NCI-H2171 treated with DMSO at 0.1 percent for 48 hours (cell line): ENCODE data around the gene CRACR2B.

Source experiments
- DNase-seq: peaks from one replicate; lab custom pipeline; 2025; lab: John Stamatoyannopoulos, UW

CRACR2B gene

DNA sequence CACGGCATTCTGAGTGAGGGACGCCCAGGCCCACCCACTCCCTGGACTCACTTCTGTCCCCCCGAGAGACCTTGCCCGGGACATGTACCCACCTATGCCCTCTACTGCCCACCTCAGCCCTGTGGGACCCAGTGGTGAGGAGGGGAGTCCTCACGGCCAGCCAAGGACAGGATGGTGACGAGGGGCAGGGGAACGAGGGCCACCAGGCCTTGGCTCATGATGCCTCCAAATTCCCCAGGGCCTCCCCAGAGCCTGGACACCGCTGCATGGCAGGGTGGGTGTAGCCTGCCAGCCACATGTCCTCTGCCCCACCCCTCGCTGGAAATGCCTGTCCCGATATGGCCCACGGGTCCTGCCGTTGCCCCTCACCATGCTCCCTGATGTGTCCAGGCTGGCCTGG lies 41.1 kb downstream of the CRACR2B start:
- DNase-seq: no peak

GRCh38 chr11:869399-870126 lies 41.8 kb downstream of the CRACR2B start:
- no peak for DNase-seq

DNA sequence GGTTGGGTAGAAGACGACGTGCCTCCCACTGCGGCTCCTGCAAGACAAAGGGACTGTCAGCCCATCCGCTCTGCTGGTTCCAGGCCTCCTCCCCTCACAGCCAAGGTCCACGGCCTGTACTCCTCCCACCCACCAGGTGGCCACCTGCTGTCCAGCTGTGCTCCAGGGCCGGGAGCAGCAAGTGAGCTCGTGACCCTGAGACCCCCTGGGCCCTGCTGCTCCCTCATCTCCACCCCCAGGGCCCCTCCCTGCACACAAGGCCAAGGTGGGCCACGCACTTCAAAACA lies 42.4 kb downstream of the CRACR2B start:
- no peak for DNase-seq

DNA sequence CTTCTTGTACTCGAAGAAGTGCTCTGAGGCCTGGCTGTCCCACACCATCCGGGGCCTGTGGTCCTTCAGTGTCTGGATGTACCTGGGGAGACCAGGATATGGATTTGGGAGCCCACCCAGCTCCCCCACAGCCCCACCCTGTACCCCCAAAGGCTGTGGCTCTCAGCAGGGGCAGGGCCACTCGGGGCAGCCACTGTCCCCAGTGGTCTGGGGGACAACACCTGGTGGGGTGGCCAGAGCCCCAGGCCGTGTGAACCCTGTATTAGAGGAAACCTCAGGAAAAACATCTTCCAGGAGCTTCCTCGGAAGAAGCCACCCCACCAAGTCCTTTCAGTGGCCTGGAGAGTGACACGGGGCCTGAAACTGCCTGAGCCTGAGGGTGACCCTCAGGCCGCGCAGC lies 42.7 kb downstream of the CRACR2B start:
- DNase-seq: no peak

DNA sequence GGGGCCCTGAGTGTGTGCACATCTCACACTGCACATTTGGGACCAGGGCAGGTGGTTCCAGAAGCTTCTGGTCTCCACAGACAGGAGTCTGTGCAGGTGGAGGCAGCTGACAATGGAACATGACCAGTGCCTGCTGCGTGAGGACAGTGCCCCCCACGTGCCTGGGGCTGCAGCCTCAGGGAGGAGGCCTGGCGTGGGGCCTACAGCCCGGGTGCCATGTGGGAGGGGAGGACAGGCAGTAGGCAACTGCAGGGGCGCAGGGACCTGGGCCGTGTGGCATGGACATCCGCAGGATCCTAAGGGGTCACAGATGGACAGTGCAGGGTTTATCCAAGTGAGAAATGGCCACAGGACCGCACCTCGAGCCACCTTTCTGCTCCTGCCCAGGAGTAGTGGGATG lies 43.8 kb downstream of the CRACR2B start:
- DNase-seq: no peak

- DNase-seq: no peak
These were observed 45.1 kb downstream of the CRACR2B start for GRCh38 chr11:872799-873198.

GRCh38 chr11:873706-874105 lies 46.0 kb downstream of the CRACR2B start:
- DNase-seq: no peak

- DNase-seq: no peak
These were observed 47.5 kb downstream of the CRACR2B start for GRCh38 chr11:875203-875602.

DNA sequence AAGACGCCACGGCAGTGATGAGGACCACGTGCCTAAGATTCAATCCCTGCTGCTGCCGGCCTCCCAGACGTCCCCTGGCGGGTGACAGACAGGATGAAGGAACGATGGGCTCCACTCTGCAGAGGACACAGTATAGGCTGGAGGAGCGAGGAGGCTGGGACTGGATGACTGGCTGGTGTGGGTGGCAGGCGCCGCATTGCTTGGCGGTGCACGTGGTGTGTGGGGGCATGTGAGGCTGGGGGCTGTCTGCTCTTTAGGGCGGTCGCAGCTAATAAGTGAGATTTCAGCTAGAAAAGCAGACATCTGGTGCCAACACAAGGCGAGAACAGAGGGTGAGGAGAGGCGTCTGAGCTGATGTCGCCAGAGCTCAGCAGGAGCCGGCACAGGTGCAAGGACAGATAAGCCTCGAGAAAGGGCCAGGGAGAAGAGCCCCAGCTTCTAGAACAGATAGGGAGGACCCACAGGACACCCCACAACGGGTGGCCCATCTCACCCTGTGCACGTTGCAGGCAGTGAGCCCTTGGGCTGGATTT lies 48.1 kb downstream of the CRACR2B start:
- peak; percentile 67 for DNase-seq

GRCh38 chr11:876545-876944 lies 48.8 kb downstream of the CRACR2B start:
- peak; percentile 62 for DNase-seq

- no peak for DNase-seq
These were observed 49.8 kb downstream of the CRACR2B start for GRCh38 chr11:877565-877964.

- DNase-seq: no peak
These were observed 52.7 kb downstream of the CRACR2B start for GRCh38 chr11:880447-880846.
